H1 (cell line): ENCODE measurements around the gene SH2D2A. TPM values are rescaled to one million over a fixed set of nuclear protein-coding genes. Genes with fewer than 3 reads are reported as not detected.
A peak's percentile ranks its signal among the peaks of the same experiment; 100 is the strongest.

ENCODE experiments used
- CTCF ChIA-PET: fragments of 300-600 bp; sonication (Branson Sonifier 250); formaldehyde crosslinking; loops from one replicate; lab custom pipeline; 2021; ENCODE audit not compliant: partially characterized antibody; lab: Charles Lee
- POLR2A ChIA-PET: fragments of 300-600 bp; sonication (Branson Sonifier 250); formaldehyde crosslinking; loops from one replicate; lab custom pipeline; 2021; ENCODE audit warnings: inconsistent platforms; ENCODE audit not compliant: partially characterized antibody; lab: Charles Lee
- DNase-seq, 2 experiments: peaks; one replicate each; pipeline versions ENCODE4 v3.0.0 to v3.0.0-alpha.2; 2010 to 2022; ENCODE audit warnings: low spot score in 2 of 2, low read depth in 1 of 2, mixed read lengths in 1 of 2
- FAIRE-seq: peaks from 2 replicates; lab custom pipeline; 2011; peaks lifted over from hg19 to GRCh38; lab: Jason Lieb, UNC
- H2AFZ ChIP-seq: 2 replicates; pipeline ENCODE4 v1.8.1; 2012; ENCODE audit warnings: low read length, inconsistent platforms
- H2AK5ac ChIP-seq: 2 replicates; pipeline ENCODE4 v1.6.1; 2013; ENCODE audit warnings: low read depth, low read length
- H2BK120ac ChIP-seq: replicated peaks from 2 replicates; pipeline ENCODE3; 2013; ENCODE audit warnings: low read depth, low read length, inconsistent platforms
- H2BK12ac ChIP-seq: 2 replicates; pipeline ENCODE4 v1.6.1; 2013; ENCODE audit warnings: low read depth, low read length
- H2BK15ac ChIP-seq: 2 replicates; pipeline ENCODE4 v1.6.1; 2013; ENCODE audit warnings: low read length
- H2BK20ac ChIP-seq: 2 replicates; pipeline ENCODE4 v1.6.1; 2013; ENCODE audit warnings: low read length
- H2BK5ac ChIP-seq: 2 replicates; pipeline ENCODE4 v1.6.1; 2013; ENCODE audit warnings: low read depth, low read length
- H3K14ac ChIP-seq: 2 replicates; pipeline ENCODE4 v1.6.1; 2013; ENCODE audit warnings: inconsistent platforms; ENCODE audit not compliant: insufficient read length
- H3K18ac ChIP-seq: 2 replicates; pipeline ENCODE4 v1.6.1; 2013; ENCODE audit warnings: low read length; ENCODE audit errors: extremely low read depth
- H3K23ac ChIP-seq: 2 replicates; pipeline ENCODE4 v1.6.1; 2013; ENCODE audit warnings: inconsistent platforms; ENCODE audit not compliant: insufficient read length
- H3K23me2 ChIP-seq: 2 replicates; pipeline ENCODE4 v1.6.1; 2013; ENCODE audit warnings: low read depth, low read length
- H3K27ac ChIP-seq: 2 replicates; pipeline ENCODE4 v1.6.1; 2011; ENCODE audit warnings: low read depth, low read length, inconsistent platforms
- H3K27me3 ChIP-seq, 4 experiments: replicated peaks in 1 of 4; 1 replicate in 1 of 4; 2 replicates in 3 of 4; pipeline versions ENCODE4 v1.6.1 to v1.8.1; 2011 to 2013; ENCODE audit warnings: low read length in 3 of 4, mild to moderate bottlenecking in 3 of 4, inconsistent platforms in 2 of 4, mixed read lengths in 2 of 4, moderate library complexity in 1 of 4; ENCODE audit not compliant: control insufficient read depth in 3 of 4, insufficient read depth in 3 of 4; ENCODE audit errors: extremely low read depth in 1 of 4
- H3K36me3 ChIP-seq, 4 experiments: 2 replicates each; pipeline versions ENCODE4 v1.6.1 to v1.8.1; 2011 to 2013; ENCODE audit warnings: mild to moderate bottlenecking in 4 of 4, low read length in 3 of 4, moderate library complexity in 2 of 4, control low read depth in 1 of 4, inconsistent platforms in 1 of 4; ENCODE audit not compliant: insufficient read depth in 4 of 4, control insufficient read depth in 2 of 4
- H3K4ac ChIP-seq: replicated peaks from 2 replicates; pipeline ENCODE3; 2013; ENCODE audit warnings: low read length, low read depth, mixed read lengths, inconsistent platforms; ENCODE audit not compliant: insufficient read length
- H3K4me1 ChIP-seq, 4 experiments: replicated peaks in 1 of 4; 1 replicate in 1 of 4; 2 replicates in 3 of 4; pipeline versions ENCODE4 v1.6.1 to v1.8.1; 2011 to 2013; ENCODE audit warnings: low read length in 3 of 4, inconsistent platforms in 2 of 4, mixed read lengths in 1 of 4; ENCODE audit not compliant: insufficient read depth in 4 of 4, control insufficient read depth in 3 of 4
- H3K4me2 ChIP-seq, 2 experiments: 2 replicates each; pipeline versions ENCODE4 v1.6.1 to v1.8.1; 2011 to 2013; ENCODE audit warnings: low read depth in 2 of 2, low read length in 2 of 2, control low read depth in 1 of 2, inconsistent platforms in 1 of 2, mild to moderate bottlenecking in 1 of 2; ENCODE audit not compliant: insufficient read depth in 1 of 2
- H3K4me3 ChIP-seq, 4 experiments: fragments of 200-600, 300-600 bp in 1 of 4; sonication (generic), shearing (Covaris generic), sonication (Bioruptor Twin) in 1 of 4; 2 replicates each; pipeline versions ENCODE4 v1.5.1 to v1.8.1; 2011 to 2016; ENCODE audit warnings: low read length in 4 of 4, low read depth in 3 of 4, control low read depth in 2 of 4, inconsistent platforms in 2 of 4, mild to moderate bottlenecking in 2 of 4, mixed read lengths in 1 of 4, moderate library complexity in 1 of 4; ENCODE audit not compliant: insufficient read depth in 2 of 4; ENCODE audit errors: extremely low read depth in 1 of 4
- H3K56ac ChIP-seq: replicated peaks from 2 replicates; pipeline ENCODE3; 2013; ENCODE audit warnings: low read depth, mild to moderate bottlenecking, mixed read lengths, low read length, inconsistent platforms; ENCODE audit not compliant: insufficient read length
- H3K79me1 ChIP-seq: 2 replicates; pipeline ENCODE4 v1.6.1; 2013; ENCODE audit warnings: low read depth, low read length, control low read depth
- H3K79me2 ChIP-seq, 2 experiments: 2 replicates each; pipeline versions ENCODE4 v1.6.1 to v1.8.1; 2012 to 2013; ENCODE audit warnings: low read length in 2 of 2, mild to moderate bottlenecking in 2 of 2, inconsistent platforms in 1 of 2; ENCODE audit not compliant: insufficient read depth in 2 of 2, control insufficient read depth in 1 of 2
- H3K9ac ChIP-seq, 4 experiments: replicated peaks in 1 of 4; 1 replicate in 1 of 4; 2 replicates in 3 of 4; pipeline versions ENCODE4 v1.6.1 to v1.8.1; 2011 to 2013; ENCODE audit warnings: low read depth in 3 of 4, low read length in 3 of 4, control low read depth in 2 of 4, mild to moderate bottlenecking in 2 of 4, moderate library complexity in 2 of 4, inconsistent platforms in 1 of 4; ENCODE audit errors: extremely low read depth in 1 of 4
- H3K9me3 ChIP-seq, 2 experiments: 2 replicates each; pipeline versions ENCODE4 v1.6.1 to v1.8.1; 2012 to 2013; ENCODE audit warnings: mild to moderate bottlenecking in 2 of 2, moderate library complexity in 2 of 2, control low read depth in 1 of 2, inconsistent platforms in 1 of 2, low read depth in 1 of 2, low read length in 1 of 2, mixed read lengths in 1 of 2; ENCODE audit not compliant: insufficient read depth in 2 of 2
- H4K20me1 ChIP-seq, 2 experiments: replicated peaks in 1 of 2; 2 replicates each; pipeline versions ENCODE3 to v1.8.1; 2011 to 2013; ENCODE audit warnings: inconsistent platforms in 2 of 2, low read length in 2 of 2, mild to moderate bottlenecking in 1 of 2; ENCODE audit not compliant: insufficient read depth in 2 of 2, control insufficient read depth in 1 of 2
- H4K5ac ChIP-seq: 2 replicates; pipeline ENCODE4 v1.6.1; 2013; ENCODE audit warnings: low read length, low read depth, mixed read lengths, inconsistent platforms; ENCODE audit not compliant: insufficient read length
- H4K8ac ChIP-seq: 2 replicates; pipeline ENCODE4 v1.8.0; 2013; ENCODE audit warnings: mild to moderate bottlenecking, moderate library complexity, low read length, inconsistent platforms; ENCODE audit not compliant: insufficient read depth; ENCODE audit errors: extremely low read depth
- H4K91ac ChIP-seq: replicated peaks from 2 replicates; pipeline ENCODE3; 2013; ENCODE audit warnings: low read length, mixed read lengths, inconsistent platforms; ENCODE audit not compliant: insufficient read length
- POU5F1 ChIP-seq: IDR thresholded peaks from 2 replicates; pipeline ENCODE4 v1.6.1; 2011; ENCODE audit warnings: low read depth, mild to moderate bottlenecking, low read length, moderate library complexity
- WGBS, 2 experiments: shearing (Covaris generic) in 1 of 2; methylation state at CpG; one replicate each; pipeline versions ENCODE4 v1.1.6 to v1.1.7; 2013 to 2015; ENCODE audit warnings: low lambda C conversion rate in 2 of 2, mixed read lengths in 2 of 2, inconsistent platforms in 1 of 2, low coverage in 1 of 2, missing lambda C conversion rate in 1 of 2; ENCODE audit not compliant: insufficient replicate concordance in 2 of 2, insufficient coverage in 1 of 2, insufficient read length in 1 of 2; ENCODE audit errors: extremely low coverage in 1 of 2, missing lambda C conversion rate in 1 of 2; 5-methylcytosine and 5-hydroxymethylcytosine counted together
- polyA plus RNA-seq, 7 experiments: library from polyadenylated mRNA; depleted of rRNA in 3 of 7; stranded (reverse) in 5 of 7; unstranded in 2 of 7; fragments of >200 nt in 5 of 7; fragments of 200-250 nt in 2 of 7; gene quantifications; 1 replicate in 5 of 7; 2 replicates in 1 of 7; 4 replicates in 1 of 7; pipeline versions ENCODE4 v1.2.1 to v1.2.3, GENCODE V29; 2011 to 2013; ENCODE audit warnings: missing spikeins in 2 of 7, mixed read lengths in 2 of 7
- total RNA-seq: library from RNA; stranded (reverse); fragmentation: NEBNext Ultra II Directional; extraction: Animal tissue kit (Norgen Biotek cat#: 25700); gene quantifications from 2 replicates; pipeline ENCODE4 v1.2.1, GENCODE V29; 2021

Gene SH2D2A
- total and polyA plus RNA-seq, 2 of the 8 experiments (the other 6 are each of a cell fraction or from before 2014, with no cell fraction given) = 3.3 to 7.9 TPM

GRCh38 chr1:156768610-156769295 lies 47.9 kb downstream of the SH2D2A start:
- WGBS, 2 experiments = 68% methylated on average over 8 of the region's 8 CpGs; no CpG with 5 or more reads in 1 of the 2 experiments
- H3K4me3 ChIP-seq = peak overlapping the region; percentile 67 to 97 (median 86)
- ChIA-PET POLR2A (interaction anchor here (1.2 to 8.2 kb wide), 7 partner anchors 8 to 103 kb away, joined by 3 to 121 read pairs (median 12); partner anchors contain the start of genes HDGF, ISG20L2, METTL25B and MRPL24), CTCF (interaction anchor here (0.6 to 11.7 kb wide), 10 partner anchors 17 to 121 kb away, joined by 3 to 100 read pairs (median 4); partner anchors contain the start of genes ISG20L2 and METTL25B)
- H3K4ac ChIP-seq = no peak overlapping the region
- no peak overlapping the region for H4K91ac ChIP-seq
- no peak overlapping the region for H2BK20ac ChIP-seq
- peaks cover 0 to 16% (median 6%) of the 10 kb centered on the region in 4 experiments; a peak in 5 of 7 replicates for H3K4me1 ChIP-seq
- peaks cover 13% of the 10 kb centered on the region for H3K79me1 ChIP-seq
- peaks cover 35 to 58% of the 10 kb centered on the region in 2 experiments for H3K79me2 ChIP-seq
- H3K36me3 ChIP-seq = peaks cover 0 to 17% (median 2%) of the 10 kb centered on the region in 4 experiments; a peak in 3 of 8 replicates
- no peak overlapping the region for H2BK12ac ChIP-seq
- H4K20me1 ChIP-seq = peaks cover 16 to 18% of the 10 kb centered on the region in 2 experiments
- peaks cover 11% of the 10 kb centered on the region for H3K23me2 ChIP-seq
- no peak overlapping the region for H3K27ac ChIP-seq
- no peak overlapping the region for H3K23ac ChIP-seq
- H2AK5ac ChIP-seq = no peak overlapping the region
- no peak overlapping the region for H4K5ac ChIP-seq
- H2AFZ ChIP-seq = no peak overlapping the region
- H3K9ac ChIP-seq = peak overlapping the region in 2 of 4 experiments; percentile 91 to 95; a peak in 1 of 7 replicates
- H3K56ac ChIP-seq = no peak overlapping the region
- H2BK5ac ChIP-seq = no peak overlapping the region
- H4K8ac ChIP-seq = no peak overlapping the region
- FAIRE-seq = no peak
- no peak overlapping the region for H2BK15ac ChIP-seq
- H3K18ac ChIP-seq = no peak overlapping the region
- no peak overlapping the region for H2BK120ac ChIP-seq
- H3K4me2 ChIP-seq = peak overlapping the region; percentile 87 to 92
- no peaks in the 10 kb centered on the region for H3K9me3 ChIP-seq
- no peaks in the 10 kb centered on the region for H3K27me3 ChIP-seq
- DNase-seq = no peak
- no peak overlapping the region for H3K14ac ChIP-seq
- no peak for TF ChIP-seq POU5F1
